Esophagus squamous epithelium (tissue), 5 donors: ENCODE measurements around the gene CELF1. TPM values are rescaled to one million over a fixed set of nuclear protein-coding genes. Genes with fewer than 3 reads are reported as not detected.

Experiments
- DNase-seq: peaks from one replicate; lab custom pipeline; 2025; lab: John Stamatoyannopoulos, UW
- H3K27ac ChIP-seq, 4 donors: fragments of 200-600 bp; sonication (generic); one replicate each; pipeline ENCODE4 v1.5.1; 2016 to 2019; ENCODE audit warnings: mild to moderate bottlenecking in 1 of 4
- H3K27me3 ChIP-seq, 4 donors: fragments of 200-600 bp; sonication (generic); 1 replicate in 3 of 4; 2 replicates in 1 of 4; pipeline versions ENCODE4 v1.5.1 to v1.6.0; 2017 to 2021; ENCODE audit warnings: antibody characterized with exemption in 1 of 4
- H3K36me3 ChIP-seq, 3 donors: fragments of 200-600 bp; sonication (generic); one replicate each; pipeline ENCODE4 v1.5.1; 2016 to 2019
- H3K4me1 ChIP-seq, 3 donors: fragments of 200-600 bp; sonication (generic); one replicate each; pipeline ENCODE4 v1.5.1; 2017 to 2019
- H3K4me3 ChIP-seq, 4 donors: fragments of 200-600 bp; sonication (generic); 1 replicate in 3 of 4; 2 replicates in 1 of 4; pipeline ENCODE4 v1.5.1; 2016 to 2019; ENCODE audit warnings: mild to moderate bottlenecking in 2 of 4, moderate library complexity in 1 of 4
- H3K9me3 ChIP-seq, 3 donors: fragments of 200-600 bp; sonication (generic); one replicate each; pipeline ENCODE4 v1.5.1; 2016 to 2019
- POLR2A ChIP-seq, 4 donors: fragments of 450-650 bp; IDR thresholded peaks; one replicate each; pipeline ENCODE4 v1.6.1; 2017; ENCODE audit warnings: antibody characterized with exemption in 4 of 4, mild to moderate bottlenecking in 4 of 4, moderate library complexity in 3 of 4
- WGBS, 2 donors: methylation state at CpG; one replicate each; pipeline ENCODE4 v1.1.5; 2018; 5-methylcytosine and 5-hydroxymethylcytosine counted together
- intact Hi-C: fragments of 100-400 bp; cut with DNase I; formaldehyde crosslinking; loops from one replicate; pipeline ENCODE4 v1.15.0; 2022
- total RNA-seq, 4 donors: library from RNA; depleted of rRNA; stranded (reverse); fragments of >200 nt; gene quantifications; one replicate each; pipeline ENCODE4 v1.1.0, GENCODE V29; 2016
- TF ChIP-seq, protein P1 (sequence below), 6 experiments: fragments of 450-650 bp in 4 of 6; fragments of 200-600 bp in 2 of 6; sonication (generic) in 2 of 6; IDR thresholded peaks; one replicate each; pipeline ENCODE4 v1.5.1; 2016 to 2019; ENCODE audit warnings: antibody characterized with exemption in 6 of 6, mild to moderate bottlenecking in 4 of 6, moderate library complexity in 4 of 6
- donor health status: DM: yes; HTN: yes; CAD: no.

Gene CELF1
- total RNA-seq, 4 donors from 2014 or later: 50.4 to 88.9 (median 64.1) TPM

DNA sequence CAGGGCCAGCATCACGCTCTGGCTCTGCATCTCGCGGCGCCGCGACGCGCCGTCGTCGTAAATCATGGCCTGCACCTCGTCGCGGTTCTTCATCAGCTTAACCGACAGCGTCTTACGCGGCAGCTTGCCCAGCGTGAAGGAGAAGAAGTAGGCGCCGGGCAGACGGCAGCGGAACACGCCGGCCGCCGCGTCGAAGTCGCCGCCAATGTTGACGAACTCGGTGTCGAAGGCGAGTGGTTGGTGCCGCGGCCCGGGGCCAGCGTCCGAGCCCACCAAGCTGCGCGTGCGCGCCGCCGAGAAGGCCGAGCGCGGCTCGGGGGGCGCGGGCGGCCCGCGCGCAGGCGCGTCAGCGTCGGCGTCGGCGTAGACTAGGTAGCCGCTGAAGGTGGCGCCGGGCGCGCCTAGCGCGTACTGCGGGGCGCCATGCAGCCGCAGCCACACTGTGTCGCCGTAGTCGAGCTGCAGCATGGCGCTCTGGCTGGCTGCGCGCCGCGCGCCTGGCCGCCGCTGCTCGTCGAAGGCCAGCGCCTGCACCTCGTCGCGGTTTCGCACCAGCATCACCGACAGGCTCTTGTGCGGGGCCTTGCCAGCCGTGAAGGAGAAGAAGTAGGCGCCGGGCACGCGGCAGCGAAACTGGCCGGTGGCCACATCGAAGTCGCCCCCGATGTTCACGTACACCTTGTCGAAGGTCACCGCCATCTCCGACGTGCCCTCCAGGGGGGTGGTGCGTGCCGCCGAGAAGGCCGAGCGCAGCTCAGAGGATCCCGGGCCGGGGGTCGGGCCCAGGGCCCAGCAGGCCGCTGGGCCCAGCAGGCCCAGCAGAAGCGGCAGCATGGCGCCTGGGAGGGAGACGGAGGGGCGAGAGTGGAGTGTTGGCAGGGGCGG is 37.3 kb upstream of the CELF1 start:
- intact Hi-C loops: no loop called here
- DNase-seq: no peak
- no peak overlapping the region for H3K27ac ChIP-seq
- TF ChIP-seq, protein P1, sequence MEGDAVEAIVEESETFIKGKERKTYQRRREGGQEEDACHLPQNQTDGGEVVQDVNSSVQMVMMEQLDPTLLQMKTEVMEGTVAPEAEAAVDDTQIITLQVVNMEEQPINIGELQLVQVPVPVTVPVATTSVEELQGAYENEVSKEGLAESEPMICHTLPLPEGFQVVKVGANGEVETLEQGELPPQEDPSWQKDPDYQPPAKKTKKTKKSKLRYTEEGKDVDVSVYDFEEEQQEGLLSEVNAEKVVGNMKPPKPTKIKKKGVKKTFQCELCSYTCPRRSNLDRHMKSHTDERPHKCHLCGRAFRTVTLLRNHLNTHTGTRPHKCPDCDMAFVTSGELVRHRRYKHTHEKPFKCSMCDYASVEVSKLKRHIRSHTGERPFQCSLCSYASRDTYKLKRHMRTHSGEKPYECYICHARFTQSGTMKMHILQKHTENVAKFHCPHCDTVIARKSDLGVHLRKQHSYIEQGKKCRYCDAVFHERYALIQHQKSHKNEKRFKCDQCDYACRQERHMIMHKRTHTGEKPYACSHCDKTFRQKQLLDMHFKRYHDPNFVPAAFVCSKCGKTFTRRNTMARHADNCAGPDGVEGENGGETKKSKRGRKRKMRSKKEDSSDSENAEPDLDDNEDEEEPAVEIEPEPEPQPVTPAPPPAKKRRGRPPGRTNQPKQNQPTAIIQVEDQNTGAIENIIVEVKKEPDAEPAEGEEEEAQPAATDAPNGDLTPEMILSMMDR (IDR thresholded peaks at IDR 0.05): no peak
- TF ChIP-seq POLR2A (IDR thresholded peaks at IDR 0.05): no peak
- H3K4me1 ChIP-seq: peaks cover 6 to 30% (median 7%) of the 10 kb centered on the region in 3 donors
- peaks cover 0 to 4% (median 0%) of the 10 kb centered on the region in 3 donors for H3K9me3 ChIP-seq
- 63 to 71% methylated on average over 26 to 62 of the region's 122 CpGs for WGBS, 2 donors
- H3K4me3 ChIP-seq: peak overlapping the region in 3 of 4 donors; percentile 25 to 60 (median 36)
- peaks cover 0 to 5% (median 0%) of the 10 kb centered on the region in 3 donors for H3K36me3 ChIP-seq
- peaks cover 0 to 64% (median 8%) of the 10 kb centered on the region in 4 donors for H3K27me3 ChIP-seq

DNA sequence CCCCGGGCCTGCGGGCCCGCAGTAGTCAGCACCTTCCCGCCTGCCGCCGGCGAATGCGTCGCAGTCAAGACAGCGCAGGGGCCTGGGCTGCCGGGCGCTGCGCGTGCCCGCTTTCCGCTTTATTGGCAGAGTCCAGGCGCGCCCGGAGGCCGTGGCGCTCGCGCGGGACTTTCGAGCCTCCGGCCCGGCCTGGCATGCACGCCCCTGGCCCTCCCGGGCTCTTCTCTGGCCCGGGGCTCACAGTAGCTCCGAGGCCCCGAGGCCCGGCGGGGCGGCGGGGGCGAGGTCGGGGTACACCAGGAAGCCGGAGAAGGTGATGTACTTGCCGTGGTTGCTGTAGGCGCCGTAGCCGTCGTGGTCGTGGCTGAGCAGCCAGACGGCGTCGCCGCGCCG is 36.6 kb upstream of the CELF1 start:
- H3K27me3 ChIP-seq: peaks cover 0 to 58% (median 8%) of the 10 kb centered on the region in 4 donors
- no peak for DNase-seq
- peak overlapping the region in 1 of 4 donors; percentile 19 for H3K27ac ChIP-seq
- peak overlapping the region in 3 of 4 donors; percentile 25 to 60 (median 36) for H3K4me3 ChIP-seq
- 61% methylated on average over 5 of the region's 51 CpGs; no CpG with 5 or more reads in 1 of the 2 donors for WGBS, 2 donors
- H3K36me3 ChIP-seq: peaks cover 0 to 11% (median 4%) of the 10 kb centered on the region in 3 donors
- peaks cover 6 to 30% (median 7%) of the 10 kb centered on the region in 3 donors for H3K4me1 ChIP-seq
- TF ChIP-seq, protein P1 (IDR thresholded peaks at IDR 0.05): no peak
- no peak for TF ChIP-seq POLR2A (IDR thresholded peaks at IDR 0.05)
- intact Hi-C loops: no loop called here
- peaks cover 0 to 4% (median 0%) of the 10 kb centered on the region in 3 donors for H3K9me3 ChIP-seq

DNA sequence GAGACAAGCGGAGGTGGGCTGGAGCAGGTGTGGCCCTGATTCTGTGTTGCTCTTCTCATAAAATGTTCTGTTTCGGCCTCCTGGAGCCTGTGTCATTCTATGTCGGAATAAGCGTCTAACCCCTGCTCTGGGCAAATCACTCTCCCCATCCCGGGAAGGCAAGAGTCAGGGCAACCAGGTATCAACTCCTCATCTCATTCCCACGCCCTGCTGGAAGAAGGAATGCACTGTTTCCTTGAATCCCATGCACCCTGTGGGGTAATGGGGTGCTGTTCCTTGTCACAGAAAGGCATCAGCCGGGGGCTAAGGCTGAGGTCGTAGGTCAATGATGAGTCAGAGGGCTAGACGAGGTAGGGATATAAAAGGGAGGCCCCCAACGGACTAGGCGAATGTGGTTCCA is 36.2 kb upstream of the CELF1 start:
- intact Hi-C loops: no loop called here
- peaks cover 4 to 25% (median 6%) of the 10 kb centered on the region in 3 donors for H3K4me1 ChIP-seq
- H3K36me3 ChIP-seq: peaks cover 0 to 16% (median 6%) of the 10 kb centered on the region in 3 donors
- no peak for DNase-seq
- WGBS, 2 donors: 73 to 76% methylated on average over 10 of the region's 11 CpGs
- TF ChIP-seq, protein P1 (IDR thresholded peaks at IDR 0.05): no peak
- no peak for TF ChIP-seq POLR2A (IDR thresholded peaks at IDR 0.05)
- peaks cover 0 to 53% (median 7%) of the 10 kb centered on the region in 4 donors for H3K27me3 ChIP-seq
- peaks cover 0 to 4% (median 0%) of the 10 kb centered on the region in 3 donors for H3K9me3 ChIP-seq
- peak overlapping the region in 1 of 4 donors; percentile 19 for H3K27ac ChIP-seq
- peak overlapping the region in 3 of 4 donors; percentile 25 to 60 (median 36) for H3K4me3 ChIP-seq

DNA sequence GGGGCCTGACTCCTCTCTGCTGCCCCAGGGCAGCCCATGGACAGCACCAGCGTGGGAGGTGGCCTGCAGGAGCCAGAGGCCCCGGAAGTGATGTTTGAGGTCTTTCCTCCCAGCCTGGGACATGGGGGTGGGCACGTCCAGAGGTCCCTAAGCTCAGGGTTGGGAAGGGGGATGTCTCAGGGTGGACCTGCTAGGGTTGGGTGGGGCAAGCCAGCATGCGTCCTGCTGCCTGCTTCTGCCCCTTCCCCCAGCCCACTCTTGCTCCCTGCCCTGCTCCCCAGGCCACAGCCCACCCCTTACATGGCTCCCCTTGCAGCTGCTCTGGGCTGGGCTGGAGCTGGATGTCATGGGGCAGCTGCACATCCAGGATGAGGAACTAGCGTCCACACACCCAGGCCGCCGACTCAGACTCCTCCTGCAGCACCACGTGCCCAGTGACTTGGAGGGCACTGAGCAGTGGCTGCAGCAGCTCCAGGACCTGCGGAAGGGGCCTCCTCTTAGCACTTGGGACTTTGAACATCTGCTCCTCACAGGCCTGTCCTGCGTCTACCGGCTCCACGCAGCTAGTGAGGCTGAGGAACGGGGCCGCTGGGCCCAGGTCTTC is 34.9 kb upstream of the CELF1 start:
- intact Hi-C loops: no loop called here
- 47 to 82% methylated on average over 4 to 11 of the region's 14 CpGs for WGBS, 2 donors
- no peak for DNase-seq
- Histone ChIP-seq H3K27ac (peak overlapping the region in 2 of 4 donors; percentile 21 to 28), H3K4me1 (peaks cover 0 to 13% (median 0%) of the 10 kb centered on the region in 3 donors), H3K4me3 (no peak overlapping the region), H3K27me3 (peaks cover 0 to 40% (median under 1%) of the 10 kb centered on the region in 4 donors), H3K36me3 (peaks cover 9 to 29% (median 19%) of the 10 kb centered on the region in 3 donors), H3K9me3 (peaks cover 0 to 4% (median 0%) of the 10 kb centered on the region in 3 donors)
- TF ChIP-seq, protein P1 (IDR thresholded peaks at IDR 0.05): no peak
- TF ChIP-seq POLR2A (IDR thresholded peaks at IDR 0.05): no peak
